Smooth muscle cell (in vitro differentiated cells): ENCODE data around the gene GMPPA. TPM values are rescaled to one million over a fixed set of nuclear protein-coding genes. Genes with fewer than 3 reads are reported as not detected.

Source experiments
- DNase-seq: peaks from one replicate; lab custom pipeline; 2025; ENCODE audit not compliant: unreplicated experiment; lab: John Stamatoyannopoulos, UW
- H2AFZ ChIP-seq: fragments of 200-600 bp; sonication (generic); 2 replicates; pipeline ENCODE4 v1.6.0; 2016; ENCODE audit warnings: antibody characterized with exemption, low read depth, mild to moderate bottlenecking
- H3F3A ChIP-seq: fragments of 200-600 bp; sonication (generic); 2 replicates; pipeline ENCODE4 v1.6.0; 2017; ENCODE audit warnings: antibody characterized with exemption, low read depth
- H3K27ac ChIP-seq: fragments of 200-600 bp; sonication (generic); 2 replicates; pipeline ENCODE4 v1.5.1; 2016; ENCODE audit warnings: low read depth, mild to moderate bottlenecking
- H3K27me3 ChIP-seq: fragments of 200-600 bp; sonication (generic); 2 replicates; pipeline ENCODE4 v1.6.1; 2016; ENCODE audit warnings: low read depth, mild to moderate bottlenecking
- H3K36me3 ChIP-seq: fragments of 200-600 bp; sonication (generic); 2 replicates; pipeline ENCODE4 v1.5.1; 2016; ENCODE audit warnings: low read depth
- H3K4me1 ChIP-seq: fragments of 200-600 bp; sonication (generic); 2 replicates; pipeline ENCODE4 v1.5.1; 2016; ENCODE audit warnings: low read depth
- H3K4me2 ChIP-seq: fragments of 200-600 bp; sonication (generic); 2 replicates; pipeline ENCODE4 v1.6.0; 2016; ENCODE audit warnings: mild to moderate bottlenecking
- H3K4me3 ChIP-seq: fragments of 200-600 bp; sonication (generic); 2 replicates; pipeline ENCODE4 v1.5.1; 2016; ENCODE audit warnings: mild to moderate bottlenecking
- H3K79me2 ChIP-seq: fragments of 200-600 bp; sonication (generic); 2 replicates; pipeline ENCODE4 v1.6.0; 2016; ENCODE audit warnings: low read depth, mild to moderate bottlenecking
- H3K9ac ChIP-seq: fragments of 200-600 bp; sonication (generic); 2 replicates; pipeline ENCODE4 v1.6.0; 2016; ENCODE audit warnings: low read depth
- H3K9me3 ChIP-seq: fragments of 200-600 bp; sonication (generic); replicated peaks from 2 replicates; pipeline ENCODE4 v1.5.1; 2016; ENCODE audit warnings: low read depth
- H4K20me1 ChIP-seq: fragments of 200-600 bp; sonication (generic); 2 replicates; pipeline ENCODE4 v1.6.0; 2016; ENCODE audit warnings: low read depth
- WGBS: methylation state at CpG from one replicate; pipeline ENCODE4 v1.1.7; 2016; ENCODE audit warnings: low lambda C conversion rate; 5-methylcytosine and 5-hydroxymethylcytosine counted together
- polyA plus RNA-seq: library from polyadenylated mRNA; unstranded; fragments of >200 nt; fragmentation: Nextera tagmentation; extraction: Ambion mirVana; gene quantifications from 2 replicates; pipeline ENCODE4 v1.2.1, GENCODE V29; 2016
- total RNA-seq: library from RNA; depleted of rRNA; stranded (reverse); fragments of >200 nt; gene quantifications from 2 replicates; pipeline ENCODE4 v1.2.3, GENCODE V29; 2014
- TF ChIP-seq, protein P1 (sequence below): fragments of 200-600 bp; sonication (generic); IDR thresholded peaks from 2 replicates; pipeline ENCODE4 v1.5.1; 2017; ENCODE audit warnings: borderline replicate concordance, mild to moderate bottlenecking, antibody characterized with exemption; ENCODE audit not compliant: insufficient read depth, poor library complexity, severe bottlenecking

Gene GMPPA
- total and polyA plus RNA-seq, 2 experiments from 2014 or later: 59.3 to 81.7 TPM

DNA sequence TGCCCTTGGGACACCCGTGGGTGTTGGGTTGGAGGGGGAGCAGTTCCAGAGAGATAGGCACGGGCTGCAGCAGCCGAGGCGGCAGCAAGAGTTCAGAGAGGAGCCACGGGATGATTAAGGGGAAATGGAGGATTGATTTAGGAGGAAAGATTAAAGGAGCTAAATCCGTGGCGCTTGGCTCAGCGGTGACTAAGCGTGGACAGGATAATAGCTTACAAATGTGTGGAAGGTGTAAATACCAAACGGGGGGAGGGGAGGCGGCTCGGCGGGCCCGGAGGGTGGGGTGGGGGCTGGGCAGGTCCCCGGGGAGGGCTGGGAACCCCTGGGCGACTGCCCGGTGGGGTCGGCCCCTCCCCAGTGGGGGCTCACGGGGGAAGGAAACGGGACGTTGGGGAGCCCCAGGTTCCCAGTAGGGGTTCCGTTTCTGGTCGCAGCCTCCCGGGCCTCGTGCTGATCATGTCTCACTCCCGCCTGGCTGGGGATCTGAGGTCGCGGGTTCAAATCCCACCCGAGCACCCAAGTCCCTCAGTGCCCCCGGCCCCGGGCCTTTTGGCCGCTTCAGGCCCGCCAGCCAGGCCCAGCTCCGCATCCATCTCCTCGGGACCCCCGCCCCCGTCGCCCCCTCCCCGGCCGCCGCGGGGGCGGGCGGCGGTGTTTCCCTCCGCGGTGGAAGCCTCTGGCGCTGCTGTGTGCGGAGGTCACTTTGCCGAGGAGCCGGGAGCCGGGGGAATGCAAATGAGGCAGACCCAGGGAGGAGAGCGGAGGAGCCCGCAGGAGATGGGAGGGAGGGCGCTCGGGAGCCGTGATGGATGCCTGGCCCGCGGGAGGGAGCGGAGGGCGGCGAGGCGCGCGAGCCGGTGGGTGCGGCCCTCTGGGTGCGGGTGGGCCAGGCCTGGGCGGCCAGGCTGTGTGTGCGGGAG lies 23.7 kb downstream of the GMPPA start:
- no peak overlapping the region for H3K27ac ChIP-seq
- H3K4me1 ChIP-seq: peaks cover 52% of the 10 kb centered on the region
- WGBS: 1% methylated on average over 49 of the region's 70 CpGs
- no peaks in the 10 kb centered on the region for H3K9me3 ChIP-seq
- peak overlapping the region; percentile 44 for H3K4me3 ChIP-seq
- no peaks in the 10 kb centered on the region for H3K79me2 ChIP-seq
- H2AFZ ChIP-seq: no peak overlapping the region
- DNase-seq: peak; percentile 42
- TF ChIP-seq, protein P1, sequence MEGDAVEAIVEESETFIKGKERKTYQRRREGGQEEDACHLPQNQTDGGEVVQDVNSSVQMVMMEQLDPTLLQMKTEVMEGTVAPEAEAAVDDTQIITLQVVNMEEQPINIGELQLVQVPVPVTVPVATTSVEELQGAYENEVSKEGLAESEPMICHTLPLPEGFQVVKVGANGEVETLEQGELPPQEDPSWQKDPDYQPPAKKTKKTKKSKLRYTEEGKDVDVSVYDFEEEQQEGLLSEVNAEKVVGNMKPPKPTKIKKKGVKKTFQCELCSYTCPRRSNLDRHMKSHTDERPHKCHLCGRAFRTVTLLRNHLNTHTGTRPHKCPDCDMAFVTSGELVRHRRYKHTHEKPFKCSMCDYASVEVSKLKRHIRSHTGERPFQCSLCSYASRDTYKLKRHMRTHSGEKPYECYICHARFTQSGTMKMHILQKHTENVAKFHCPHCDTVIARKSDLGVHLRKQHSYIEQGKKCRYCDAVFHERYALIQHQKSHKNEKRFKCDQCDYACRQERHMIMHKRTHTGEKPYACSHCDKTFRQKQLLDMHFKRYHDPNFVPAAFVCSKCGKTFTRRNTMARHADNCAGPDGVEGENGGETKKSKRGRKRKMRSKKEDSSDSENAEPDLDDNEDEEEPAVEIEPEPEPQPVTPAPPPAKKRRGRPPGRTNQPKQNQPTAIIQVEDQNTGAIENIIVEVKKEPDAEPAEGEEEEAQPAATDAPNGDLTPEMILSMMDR: no peak
- H3K9ac ChIP-seq: no peak overlapping the region
- no peaks in the 10 kb centered on the region for H3K36me3 ChIP-seq
- H3K4me2 ChIP-seq: peak overlapping the region; percentile 93
- H3F3A ChIP-seq: no peaks in the 10 kb centered on the region
- H4K20me1 ChIP-seq: peaks cover 5% of the 10 kb centered on the region
- H3K27me3 ChIP-seq: no peaks in the 10 kb centered on the region

DNA sequence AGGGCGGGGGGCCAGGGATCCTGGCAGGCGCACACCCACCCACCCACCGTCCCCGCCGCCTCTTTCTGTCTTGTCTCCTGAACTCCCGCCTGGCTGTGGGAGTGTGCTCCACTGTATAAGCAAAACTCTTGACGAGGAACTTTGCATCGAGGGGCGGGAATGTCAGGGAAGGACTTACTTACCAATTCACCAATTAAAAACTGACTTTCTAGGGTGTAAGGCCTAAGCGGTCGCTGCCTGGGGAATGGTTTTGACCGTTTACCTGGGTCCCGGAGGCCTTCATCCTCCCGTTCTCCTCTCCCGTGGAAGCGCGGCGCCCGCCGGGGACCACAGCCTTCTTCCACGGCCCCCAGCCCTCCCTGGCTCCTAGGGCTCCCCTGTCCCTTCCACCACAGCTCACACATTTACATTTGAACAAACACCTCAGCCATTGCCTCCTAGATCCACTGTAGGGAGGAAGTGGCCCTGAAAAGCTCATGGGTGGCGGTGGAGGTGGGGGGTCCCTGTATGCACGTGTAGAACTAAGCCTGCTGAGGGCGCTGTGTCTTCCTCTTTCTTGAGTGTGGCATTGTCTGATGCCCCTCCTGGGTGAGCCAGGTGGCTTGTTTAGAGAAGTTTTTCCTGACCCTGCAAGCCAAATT lies 24.5 kb downstream of the GMPPA start:
- peaks cover 54% of the 10 kb centered on the region for H3K4me1 ChIP-seq
- H3K9ac ChIP-seq: no peak overlapping the region
- H3K27me3 ChIP-seq: no peaks in the 10 kb centered on the region
- no peak for DNase-seq
- H4K20me1 ChIP-seq: peaks cover 5% of the 10 kb centered on the region
- peak overlapping the region; percentile 44 for H3K4me3 ChIP-seq
- TF ChIP-seq, protein P1: no peak
- peak overlapping the region; percentile 93 for H3K4me2 ChIP-seq
- H3K9me3 ChIP-seq: no peaks in the 10 kb centered on the region
- H3K36me3 ChIP-seq: no peaks in the 10 kb centered on the region
- WGBS: 22% methylated on average over 22 of the region's 24 CpGs
- H3K27ac ChIP-seq: no peak overlapping the region
- no peak overlapping the region for H2AFZ ChIP-seq
- no peaks in the 10 kb centered on the region for H3K79me2 ChIP-seq
- no peaks in the 10 kb centered on the region for H3F3A ChIP-seq

DNA sequence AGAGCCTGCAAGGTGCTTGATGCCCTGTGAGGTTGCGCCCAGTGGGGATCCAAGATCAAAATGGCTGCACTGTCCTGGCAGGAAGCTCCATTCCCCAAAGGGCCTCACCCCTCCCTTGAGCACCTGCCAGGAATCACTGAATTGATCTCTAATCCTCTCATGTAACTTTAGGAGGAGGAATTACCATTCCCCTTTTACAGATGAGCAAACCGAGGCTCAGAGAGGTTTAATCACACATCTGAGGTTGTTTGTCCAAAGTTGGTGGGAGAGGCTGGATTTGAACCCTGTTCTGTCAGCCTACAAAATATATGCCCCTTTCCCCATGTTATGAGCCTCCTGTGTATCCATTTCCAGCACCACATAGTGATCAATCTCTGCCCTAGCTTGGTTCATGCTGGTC lies 26.1 kb downstream of the GMPPA start:
- Histone ChIP-seq H3K27me3 (no peaks in the 10 kb centered on the region), H3K9ac (no peak overlapping the region), H3K4me2 (no peak overlapping the region), H3K9me3 (no peaks in the 10 kb centered on the region), H2AFZ (no peak overlapping the region), H3K4me1 (peaks cover 54% of the 10 kb centered on the region), H3K36me3 (no peaks in the 10 kb centered on the region), H4K20me1 (peaks cover 5% of the 10 kb centered on the region), H3K27ac (no peak overlapping the region), H3K4me3 (no peak overlapping the region), H3F3A (no peaks in the 10 kb centered on the region), H3K79me2 (no peaks in the 10 kb centered on the region)
- TF ChIP-seq, protein P1: no peak
- 98% methylated on average over 2 of the region's 2 CpGs for WGBS
- DNase-seq: no peak
